Naive thymus-derived CD4-positive, alpha-beta T cell (primary cell): ENCODE results near the gene ZNF839. TPM values are rescaled to one million over a fixed set of nuclear protein-coding genes. Genes with fewer than 3 reads are reported as not detected.

Experiments
- ATAC-seq: fragments of 150-1000 bp; cut with Tn5 transposase; 2 replicates; pipeline ENCODE4 v1.10.0; 2021; ENCODE audit warnings: mild to moderate bottlenecking, moderate library complexity
- CTCF ChIA-PET: fragments of 350-600 bp; sonication (Branson Sonifier 250); formaldehyde crosslinking; loops from one replicate; lab custom pipeline; 2021; ENCODE audit warnings: antibody characterized with exemption; lab: Charles Lee
- POLR2A ChIA-PET: fragments of 350-600 bp; sonication (Branson Sonifier 250); formaldehyde crosslinking; loops from one replicate; lab custom pipeline; 2021; ENCODE audit warnings: antibody characterized with exemption, inconsistent platforms; lab: Charles Lee
- DNase-seq, 9 donors: peaks; one replicate each; pipeline versions ENCODE4 v3.0.0 to v3.0.0-alpha.2; 2020 to 2022; ENCODE audit warnings: mixed read lengths in 1 of 9
- H3K27ac ChIP-seq: one replicate; pipeline ENCODE4 v1.7.0; 2013; ENCODE audit warnings: mild to moderate bottlenecking, low read depth, low read length, moderate library complexity
- H3K27me3 ChIP-seq, 2 donors: one replicate each; pipeline ENCODE4 v1.7.0; 2013; ENCODE audit warnings: low read length in 2 of 2, mild to moderate bottlenecking in 2 of 2, moderate library complexity in 2 of 2; ENCODE audit not compliant: control insufficient read depth in 2 of 2, insufficient read depth in 2 of 2
- H3K36me3 ChIP-seq, 3 experiments: 1 replicate in 2 of 3; 2 replicates in 1 of 3; pipeline ENCODE4 v1.7.0; 2013; ENCODE audit warnings: low read length in 3 of 3, mild to moderate bottlenecking in 3 of 3, moderate library complexity in 1 of 3; ENCODE audit not compliant: insufficient read depth in 3 of 3, control insufficient read depth in 2 of 3
- H3K4me1 ChIP-seq, 2 donors: one replicate each; pipeline ENCODE4 v1.7.0; 2013; ENCODE audit warnings: low read length in 2 of 2, mild to moderate bottlenecking in 2 of 2, moderate library complexity in 1 of 2; ENCODE audit not compliant: control insufficient read depth in 2 of 2, insufficient read depth in 2 of 2
- H3K4me3 ChIP-seq: 2 replicates; pipeline ENCODE4 v1.7.0; 2013; ENCODE audit warnings: mild to moderate bottlenecking, low read length
- H3K9me3 ChIP-seq, 3 experiments: 1 replicate in 2 of 3; 2 replicates in 1 of 3; pipeline ENCODE4 v1.7.0; 2013; ENCODE audit warnings: low read length in 3 of 3; ENCODE audit not compliant: control insufficient read depth in 2 of 3
- H3K27ac Mint-ChIP-seq, 9 donors: one replicate each; pipeline ENCODE4 v1.8.0; 2020 to 2022; ENCODE audit warnings: mixed read lengths in 9 of 9, mild to moderate bottlenecking in 8 of 9, moderate library complexity in 5 of 9, inconsistent platforms in 2 of 9
- H3K27me3 Mint-ChIP-seq, 5 donors: one replicate each; pipeline ENCODE4 v1.8.0; 2021 to 2022; ENCODE audit warnings: mixed read lengths in 5 of 5, mild to moderate bottlenecking in 1 of 5
- H3K36me3 Mint-ChIP-seq, 5 donors: one replicate each; pipeline ENCODE4 v1.8.0; 2020 to 2022; ENCODE audit warnings: mixed read lengths in 5 of 5, mild to moderate bottlenecking in 3 of 5, inconsistent platforms in 1 of 5
- H3K4me1 Mint-ChIP-seq, 7 donors: one replicate each; pipeline ENCODE4 v1.8.0; 2020 to 2022; ENCODE audit warnings: mixed read lengths in 7 of 7, mild to moderate bottlenecking in 3 of 7, inconsistent platforms in 1 of 7
- H3K4me3 Mint-ChIP-seq, 10 donors: one replicate each; pipeline ENCODE4 v1.8.0; 2020 to 2022; ENCODE audit warnings: mild to moderate bottlenecking in 10 of 10, mixed read lengths in 10 of 10, moderate library complexity in 6 of 10, inconsistent platforms in 2 of 10
- H3K9me3 Mint-ChIP-seq, 11 donors: one replicate each; pipeline ENCODE4 v1.8.0; 2020 to 2022; ENCODE audit warnings: mixed read lengths in 11 of 11, mild to moderate bottlenecking in 4 of 11, inconsistent platforms in 1 of 11, moderate library complexity in 1 of 11
- intact Hi-C, 2 donors: fragments of 100-400 bp; cut with micrococcal nuclease; formaldehyde crosslinking; loops; one replicate each; pipeline ENCODE4 v1.15.1; 2023
- polyA plus RNA-seq, 2 donors: library from polyadenylated mRNA; unstranded; fragments of 300-500 nt; fragmentation: Illumina TruSeq; gene quantifications; one replicate each; pipeline ENCODE4 v1.2.3, GENCODE V29; 2021
- total RNA-seq, 6 experiments: library from RNA in 5 of 6; stranded (reverse) in 5 of 6; gene quantifications; 1 replicate in 5 of 6; 2 replicates in 1 of 6; pipeline ENCODE4 v1.2.3 and lab custom pipeline; 2021 to 2026

ZNF839 gene
- total and polyA plus RNA-seq, 7 experiments from 2014 or later: 5.9 to 24.9 (median 20.3) TPM

- CTCF ChIA-PET: no interaction called here
- H3K27me3 Mint-ChIP-seq: no peaks in the 10 kb centered on the region
- no peaks in the 10 kb centered on the region for H3K9me3 ChIP-seq
- H3K36me3 ChIP-seq: peaks cover 0 to 50% (median 4%) of the 10 kb centered on the region in 3 experiments
- DNase-seq: no peak
- H3K4me3 ChIP-seq: no peak overlapping the region
- H3K36me3 Mint-ChIP-seq: peaks cover 4 to 34% (median 12%) of the 10 kb centered on the region in 5 donors
- no peak overlapping the region for H3K27ac ChIP-seq
- no peaks in the 10 kb centered on the region for H3K27me3 ChIP-seq
- no peaks in the 10 kb centered on the region for H3K9me3 Mint-ChIP-seq
- H3K27ac Mint-ChIP-seq: no peak overlapping the region
- POLR2A ChIA-PET: interaction anchor here (0.6 kb wide), 1 partner anchor 13 kb away, joined by 3 read pairs; no protein-coding TSS in a partner anchor
- intact Hi-C loops: no loop called here
- no peaks in the 10 kb centered on the region for H3K4me1 ChIP-seq
- H3K4me1 Mint-ChIP-seq: peaks cover 0 to 9% (median 3%) of the 10 kb centered on the region in 7 donors
- no peak for ATAC-seq
- no peak overlapping the region for H3K4me3 Mint-ChIP-seq
Observed at GRCh38 chr14:102333390-102333789, 13.8 kb downstream of the ZNF839 start.

- ATAC-seq (no peak), DNase-seq (no peak)
- Histone ChIP-seq H3K4me3 (no peak overlapping the region), H3K27ac (no peak overlapping the region), H3K27me3 (no peaks in the 10 kb centered on the region), H3K4me1 (no peaks in the 10 kb centered on the region), H3K36me3 (peaks cover 0 to 57% (median 4%) of the 10 kb centered on the region in 3 experiments), H3K9me3 (no peaks in the 10 kb centered on the region)
- peak overlapping the region in 1 of 9 donors; percentile 59 for H3K27ac Mint-ChIP-seq
- no peaks in the 10 kb centered on the region for H3K9me3 Mint-ChIP-seq
- H3K4me1 Mint-ChIP-seq: peaks cover 0 to 9% (median 0%) of the 10 kb centered on the region in 7 donors
- ChIA-PET CTCF (no interaction called here), POLR2A (no interaction called here)
- H3K4me3 Mint-ChIP-seq: no peak overlapping the region
- H3K27me3 Mint-ChIP-seq: no peaks in the 10 kb centered on the region
- intact Hi-C loops: no loop called here
- H3K36me3 Mint-ChIP-seq: peaks cover 4 to 39% (median 16%) of the 10 kb centered on the region in 5 donors
Observed at GRCh38 chr14:102333795-102334705, 14.5 kb downstream of the ZNF839 start.

GRCh38 chr14:102335163-102335562 is 15.6 kb downstream of the ZNF839 start:
- intact Hi-C loops: no loop called here
- no peak for DNase-seq
- no peak overlapping the region for H3K27ac Mint-ChIP-seq
- ChIA-PET POLR2A (no interaction called here), CTCF (no interaction called here)
- Histone ChIP-seq H3K4me3 (no peak overlapping the region), H3K36me3 (peaks cover 0 to 60% (median 4%) of the 10 kb centered on the region in 3 experiments), H3K27ac (no peak overlapping the region), H3K27me3 (no peaks in the 10 kb centered on the region), H3K4me1 (no peaks in the 10 kb centered on the region), H3K9me3 (no peaks in the 10 kb centered on the region)
- no peaks in the 10 kb centered on the region for H3K9me3 Mint-ChIP-seq
- no peak for ATAC-seq
- peaks cover 0 to 8% (median 0%) of the 10 kb centered on the region in 7 donors for H3K4me1 Mint-ChIP-seq
- peaks cover 4 to 39% (median 16%) of the 10 kb centered on the region in 5 donors for H3K36me3 Mint-ChIP-seq
- no peaks in the 10 kb centered on the region for H3K27me3 Mint-ChIP-seq
- no peak overlapping the region for H3K4me3 Mint-ChIP-seq

- H3K36me3 Mint-ChIP-seq: peaks cover under 1 to 35% (median 21%) of the 10 kb centered on the region in 5 donors
- DNase-seq: no peak
- H3K4me3 ChIP-seq: no peak overlapping the region
- peaks cover 0 to 59% (median 8%) of the 10 kb centered on the region in 3 experiments for H3K36me3 ChIP-seq
- no peak for ATAC-seq
- H3K9me3 Mint-ChIP-seq: no peaks in the 10 kb centered on the region
- H3K27ac ChIP-seq: no peak overlapping the region
- no peak overlapping the region for H3K4me3 Mint-ChIP-seq
- peaks cover 0 to 6% (median 0%) of the 10 kb centered on the region in 7 donors for H3K4me1 Mint-ChIP-seq
- H3K9me3 ChIP-seq: no peaks in the 10 kb centered on the region
- H3K27ac Mint-ChIP-seq: peak overlapping the region in 2 of 9 donors; percentile 19 to 25
- ChIA-PET CTCF (no interaction called here), POLR2A (no interaction called here)
- intact Hi-C loops: no loop called here
- no peaks in the 10 kb centered on the region for H3K27me3 Mint-ChIP-seq
- no peaks in the 10 kb centered on the region for H3K4me1 ChIP-seq
- no peaks in the 10 kb centered on the region for H3K27me3 ChIP-seq
Observed at GRCh38 chr14:102338724-102339123, 19.2 kb downstream of the ZNF839 start.

GRCh38 chr14:102341566-102341965 is 22.0 kb downstream of the ZNF839 start:
- ChIA-PET POLR2A (interaction anchor here (1.2 kb wide), 1 partner anchor 21 kb away, joined by 3 read pairs; the partner anchor contains the start of genes CINP and TECPR2), CTCF (no interaction called here)
- intact Hi-C loops: no loop called here
- H3K27ac Mint-ChIP-seq: peak overlapping the region in 1 of 9 donors; percentile 76
- no peaks in the 10 kb centered on the region for H3K9me3 Mint-ChIP-seq
- Histone ChIP-seq H3K36me3 (peaks cover 0 to 70% (median 11%) of the 10 kb centered on the region in 3 experiments), H3K9me3 (no peaks in the 10 kb centered on the region), H3K4me1 (no peaks in the 10 kb centered on the region), H3K27me3 (no peaks in the 10 kb centered on the region), H3K27ac (no peak overlapping the region), H3K4me3 (no peak overlapping the region)
- peaks cover 0 to 41% (median 19%) of the 10 kb centered on the region in 5 donors for H3K36me3 Mint-ChIP-seq
- ATAC-seq: no peak
- DNase-seq: no peak
- H3K4me1 Mint-ChIP-seq: no peaks in the 10 kb centered on the region
- no peak overlapping the region for H3K4me3 Mint-ChIP-seq
- no peaks in the 10 kb centered on the region for H3K27me3 Mint-ChIP-seq

GRCh38 chr14:102342238-102342637 is 22.7 kb downstream of the ZNF839 start:
- H3K27me3 Mint-ChIP-seq: no peaks in the 10 kb centered on the region
- Histone ChIP-seq H3K36me3 (peaks cover 0 to 71% (median 11%) of the 10 kb centered on the region in 3 experiments), H3K27me3 (no peaks in the 10 kb centered on the region), H3K4me1 (no peaks in the 10 kb centered on the region), H3K27ac (no peak overlapping the region), H3K4me3 (no peak overlapping the region), H3K9me3 (no peaks in the 10 kb centered on the region)
- DNase-seq (no peak), ATAC-seq (no peak)
- CTCF ChIA-PET: no interaction called here
- H3K36me3 Mint-ChIP-seq: peaks cover 0 to 35% (median 19%) of the 10 kb centered on the region in 5 donors
- no peak overlapping the region for H3K4me3 Mint-ChIP-seq
- no peak overlapping the region for H3K27ac Mint-ChIP-seq
- no peaks in the 10 kb centered on the region for H3K9me3 Mint-ChIP-seq
- no peaks in the 10 kb centered on the region for H3K4me1 Mint-ChIP-seq
- intact Hi-C loops: no loop called here
- POLR2A ChIA-PET: interaction anchor here (0.5 to 1.2 kb wide), 4 partner anchors 18 to 553 kb away, joined by 3 to 4 read pairs (median 3); partner anchors contain the start of genes CINP and TECPR2
